ENCODE data around the gene C16orf96.
"Not testable (repeated sequence)": the region's sequence is repeated elsewhere in the genome, so short reads cannot be mapped to it uniquely, and the experiment has no call there.

C16orf96 gene

GRCh38 chr16:4570086-4570485 lies 13.9 kb downstream of the C16orf96 start:
- DNase-seq: no peak

- no peak for DNase-seq
Observed at GRCh38 chr16:4570688-4571321, 14.7 kb downstream of the C16orf96 start.

GRCh38 chr16:4572715-4573114 lies 16.6 kb downstream of the C16orf96 start:
- peak; percentile 34 to 51 for DNase-seq

GRCh38 chr16:4573926-4574325 lies 17.8 kb downstream of the C16orf96 start:
- DNase-seq: not testable (repeated sequence)

- DNase-seq: no peak
Observed at GRCh38 chr16:4574919-4575705, 19.0 kb downstream of the C16orf96 start.

- DNase-seq: no peak
Observed at GRCh38 chr16:4576008-4576407, 19.9 kb downstream of the C16orf96 start.

GRCh38 chr16:4578961-4579530 lies 22.9 kb downstream of the C16orf96 start:
- DNase-seq: no peak

- DNase-seq: no peak
Observed at GRCh38 chr16:4580250-4580649, 24.1 kb downstream of the C16orf96 start.

- DNase-seq: peak; percentile 17 to 71
Observed at GRCh38 chr16:4583906-4584305, 27.8 kb downstream of the C16orf96 start.

GRCh38 chr16:4586291-4586690 lies 30.2 kb downstream of the C16orf96 start:
- DNase-seq: no peak

GRCh38 chr16:4588386-4588785 lies 32.2 kb downstream of the C16orf96 start:
- DNase-seq: peak; percentile 18 to 43

GRCh38 chr16:4588961-4589360 lies 32.8 kb downstream of the C16orf96 start:
- DNase-seq: no peak

- no peak for DNase-seq
Observed at GRCh38 chr16:4591191-4591590, 35.1 kb downstream of the C16orf96 start.

- no peak for DNase-seq
Observed at GRCh38 chr16:4591706-4592470, 35.7 kb downstream of the C16orf96 start.

GRCh38 chr16:4593086-4593485 lies 36.9 kb downstream of the C16orf96 start:
- no peak for DNase-seq

GRCh38 chr16:4594433-4595410 lies 38.6 kb downstream of the C16orf96 start:
- no peak for DNase-seq

GRCh38 chr16:4597174-4597573 lies 41.0 kb downstream of the C16orf96 start:
- DNase-seq: no peak

GRCh38 chr16:4599037-4599436 lies 42.9 kb downstream of the C16orf96 start:
- no peak for DNase-seq

GRCh38 chr16:4599545-4599944 lies 43.4 kb downstream of the C16orf96 start:
- no peak for DNase-seq

GRCh38 chr16:4601036-4601863 lies 45.1 kb downstream of the C16orf96 start:
- no peak for DNase-seq

- no peak for DNase-seq
Observed at GRCh38 chr16:4601864-4602186, 45.7 kb downstream of the C16orf96 start.

Data from inflammatory macrophage treated with lipopolysaccharide for 1 hour (primary cell).